ENCODE data around the gene PIP5K1B. TPM values are rescaled to one million over a fixed set of nuclear protein-coding genes. Genes with fewer than 3 reads are reported as not detected.
A peak's percentile ranks its signal among the peaks of the same experiment; 100 is the strongest.

The PIP5K1B gene, protein sequence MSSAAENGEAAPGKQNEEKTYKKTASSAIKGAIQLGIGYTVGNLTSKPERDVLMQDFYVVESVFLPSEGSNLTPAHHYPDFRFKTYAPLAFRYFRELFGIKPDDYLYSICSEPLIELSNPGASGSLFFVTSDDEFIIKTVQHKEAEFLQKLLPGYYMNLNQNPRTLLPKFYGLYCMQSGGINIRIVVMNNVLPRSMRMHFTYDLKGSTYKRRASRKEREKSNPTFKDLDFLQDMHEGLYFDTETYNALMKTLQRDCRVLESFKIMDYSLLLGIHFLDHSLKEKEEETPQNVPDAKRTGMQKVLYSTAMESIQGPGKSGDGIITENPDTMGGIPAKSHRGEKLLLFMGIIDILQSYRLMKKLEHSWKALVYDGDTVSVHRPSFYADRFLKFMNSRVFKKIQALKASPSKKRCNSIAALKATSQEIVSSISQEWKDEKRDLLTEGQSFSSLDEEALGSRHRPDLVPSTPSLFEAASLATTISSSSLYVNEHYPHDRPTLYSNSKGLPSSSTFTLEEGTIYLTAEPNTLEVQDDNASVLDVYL
- total RNA-seq (10 to 100 TPM in 1 of 2 donors, under 1 TPM in 1; 0.33 to 30.9 TPM), polyA plus RNA-seq (under 1 TPM; 0.09 to 0.24 TPM)

DNA sequence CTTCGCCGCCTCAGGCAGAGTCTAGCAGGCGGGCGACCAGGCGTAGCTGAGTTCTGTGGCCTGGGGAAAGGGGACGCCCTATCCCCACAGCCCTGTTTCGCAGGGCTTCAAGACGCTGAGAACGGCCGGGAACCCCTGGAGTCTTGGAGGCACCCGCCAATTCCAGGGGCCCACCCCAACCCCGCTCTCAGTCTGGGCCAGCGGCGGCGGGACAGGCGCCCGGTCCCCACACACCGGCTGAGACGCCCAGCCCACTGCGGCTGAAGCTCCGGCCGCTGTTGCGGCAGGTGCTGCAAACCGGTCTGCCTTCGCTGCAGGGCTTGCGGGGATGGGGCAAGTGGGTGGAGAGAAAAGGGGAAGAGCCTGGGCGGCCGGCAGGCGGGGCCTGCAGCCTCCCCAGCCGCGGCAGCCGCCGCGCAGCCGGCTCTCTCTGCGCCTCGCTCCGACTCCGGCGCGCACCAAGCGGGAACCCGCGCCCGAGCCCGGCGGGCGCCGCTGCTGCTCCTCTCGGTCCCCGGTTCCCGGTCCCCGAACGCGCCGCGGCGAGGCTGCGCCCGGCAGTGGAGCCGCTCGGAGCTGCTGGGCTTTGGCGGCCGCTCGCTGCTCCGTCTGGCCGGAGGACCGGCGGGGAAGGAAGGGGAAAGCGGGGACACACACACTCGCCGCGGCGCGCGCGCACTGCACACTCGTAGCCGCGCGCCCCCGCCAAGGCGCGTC is at the start of gene PIP5K1B:
PIP5K1B (plus strand) TSS at position 427 of the 717 bp plus-strand sequence. CDS start 117,375 bp downstream, outside the sequence.
- TF ChIP-seq FOXA1 (IDR thresholded peaks at IDR 0.05) (no peak), NR2F2 (IDR thresholded peaks at IDR 0.05) (no peak), RAD21 (IDR thresholded peaks at IDR 0.05) (no peak), SP1 (IDR thresholded peaks at IDR 0.05) (no peak), FOXA2 (IDR thresholded peaks at IDR 0.05) (no peak), EGR1 (IDR thresholded peaks at IDR 0.05; ENCODE audit: low read depth in 2 of 2) (no peak), JUND (IDR thresholded peaks at IDR 0.05) (no peak), HNF4A (conservative IDR thresholded peaks at IDR 0.05) (no peak), TAF1 (conservative IDR thresholded peaks at IDR 0.05) (no peak), HNF4G (IDR thresholded peaks at IDR 0.05) (no peak), RXRA (IDR thresholded peaks at IDR 0.05) (no peak), YY1 (IDR thresholded peaks at IDR 0.05) (no peak)
- TF ChIP-seq, protein P1, sequence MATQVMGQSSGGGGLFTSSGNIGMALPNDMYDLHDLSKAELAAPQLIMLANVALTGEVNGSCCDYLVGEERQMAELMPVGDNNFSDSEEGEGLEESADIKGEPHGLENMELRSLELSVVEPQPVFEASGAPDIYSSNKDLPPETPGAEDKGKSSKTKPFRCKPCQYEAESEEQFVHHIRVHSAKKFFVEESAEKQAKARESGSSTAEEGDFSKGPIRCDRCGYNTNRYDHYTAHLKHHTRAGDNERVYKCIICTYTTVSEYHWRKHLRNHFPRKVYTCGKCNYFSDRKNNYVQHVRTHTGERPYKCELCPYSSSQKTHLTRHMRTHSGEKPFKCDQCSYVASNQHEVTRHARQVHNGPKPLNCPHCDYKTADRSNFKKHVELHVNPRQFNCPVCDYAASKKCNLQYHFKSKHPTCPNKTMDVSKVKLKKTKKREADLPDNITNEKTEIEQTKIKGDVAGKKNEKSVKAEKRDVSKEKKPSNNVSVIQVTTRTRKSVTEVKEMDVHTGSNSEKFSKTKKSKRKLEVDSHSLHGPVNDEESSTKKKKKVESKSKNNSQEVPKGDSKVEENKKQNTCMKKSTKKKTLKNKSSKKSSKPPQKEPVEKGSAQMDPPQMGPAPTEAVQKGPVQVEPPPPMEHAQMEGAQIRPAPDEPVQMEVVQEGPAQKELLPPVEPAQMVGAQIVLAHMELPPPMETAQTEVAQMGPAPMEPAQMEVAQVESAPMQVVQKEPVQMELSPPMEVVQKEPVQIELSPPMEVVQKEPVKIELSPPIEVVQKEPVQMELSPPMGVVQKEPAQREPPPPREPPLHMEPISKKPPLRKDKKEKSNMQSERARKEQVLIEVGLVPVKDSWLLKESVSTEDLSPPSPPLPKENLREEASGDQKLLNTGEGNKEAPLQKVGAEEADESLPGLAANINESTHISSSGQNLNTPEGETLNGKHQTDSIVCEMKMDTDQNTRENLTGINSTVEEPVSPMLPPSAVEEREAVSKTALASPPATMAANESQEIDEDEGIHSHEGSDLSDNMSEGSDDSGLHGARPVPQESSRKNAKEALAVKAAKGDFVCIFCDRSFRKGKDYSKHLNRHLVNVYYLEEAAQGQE (IDR thresholded peaks at IDR 0.05): no peak
- TF ChIP-seq, protein P2, sequence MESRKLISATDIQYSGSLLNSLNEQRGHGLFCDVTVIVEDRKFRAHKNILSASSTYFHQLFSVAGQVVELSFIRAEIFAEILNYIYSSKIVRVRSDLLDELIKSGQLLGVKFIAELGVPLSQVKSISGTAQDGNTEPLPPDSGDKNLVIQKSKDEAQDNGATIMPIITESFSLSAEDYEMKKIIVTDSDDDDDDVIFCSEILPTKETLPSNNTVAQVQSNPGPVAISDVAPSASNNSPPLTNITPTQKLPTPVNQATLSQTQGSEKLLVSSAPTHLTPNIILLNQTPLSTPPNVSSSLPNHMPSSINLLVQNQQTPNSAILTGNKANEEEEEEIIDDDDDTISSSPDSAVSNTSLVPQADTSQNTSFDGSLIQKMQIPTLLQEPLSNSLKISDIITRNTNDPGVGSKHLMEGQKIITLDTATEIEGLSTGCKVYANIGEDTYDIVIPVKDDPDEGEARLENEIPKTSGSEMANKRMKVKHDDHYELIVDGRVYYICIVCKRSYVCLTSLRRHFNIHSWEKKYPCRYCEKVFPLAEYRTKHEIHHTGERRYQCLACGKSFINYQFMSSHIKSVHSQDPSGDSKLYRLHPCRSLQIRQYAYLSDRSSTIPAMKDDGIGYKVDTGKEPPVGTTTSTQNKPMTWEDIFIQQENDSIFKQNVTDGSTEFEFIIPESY (IDR thresholded peaks at IDR 0.05): no peak
- TF ChIP-seq, protein P3, sequence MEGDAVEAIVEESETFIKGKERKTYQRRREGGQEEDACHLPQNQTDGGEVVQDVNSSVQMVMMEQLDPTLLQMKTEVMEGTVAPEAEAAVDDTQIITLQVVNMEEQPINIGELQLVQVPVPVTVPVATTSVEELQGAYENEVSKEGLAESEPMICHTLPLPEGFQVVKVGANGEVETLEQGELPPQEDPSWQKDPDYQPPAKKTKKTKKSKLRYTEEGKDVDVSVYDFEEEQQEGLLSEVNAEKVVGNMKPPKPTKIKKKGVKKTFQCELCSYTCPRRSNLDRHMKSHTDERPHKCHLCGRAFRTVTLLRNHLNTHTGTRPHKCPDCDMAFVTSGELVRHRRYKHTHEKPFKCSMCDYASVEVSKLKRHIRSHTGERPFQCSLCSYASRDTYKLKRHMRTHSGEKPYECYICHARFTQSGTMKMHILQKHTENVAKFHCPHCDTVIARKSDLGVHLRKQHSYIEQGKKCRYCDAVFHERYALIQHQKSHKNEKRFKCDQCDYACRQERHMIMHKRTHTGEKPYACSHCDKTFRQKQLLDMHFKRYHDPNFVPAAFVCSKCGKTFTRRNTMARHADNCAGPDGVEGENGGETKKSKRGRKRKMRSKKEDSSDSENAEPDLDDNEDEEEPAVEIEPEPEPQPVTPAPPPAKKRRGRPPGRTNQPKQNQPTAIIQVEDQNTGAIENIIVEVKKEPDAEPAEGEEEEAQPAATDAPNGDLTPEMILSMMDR (IDR thresholded peaks at IDR 0.05; ENCODE audit: low read depth, low read length, missing input control): no peak
- TF ChIP-seq, protein P4, sequence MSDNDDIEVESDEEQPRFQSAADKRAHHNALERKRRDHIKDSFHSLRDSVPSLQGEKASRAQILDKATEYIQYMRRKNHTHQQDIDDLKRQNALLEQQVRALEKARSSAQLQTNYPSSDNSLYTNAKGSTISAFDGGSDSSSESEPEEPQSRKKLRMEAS (IDR thresholded peaks at IDR 0.05): no peak
- DNase-seq (ENCODE audit: low spot score): peak; percentile 83
- H3K36me3 ChIP-seq (ENCODE audit: control insufficient read depth in 4 of 4, insufficient read depth in 3 of 4, low read depth in 1 of 4, low read length in 3 of 4): no peaks in the 10 kb centered on the region
- H3K27me3 ChIP-seq (ENCODE audit: control insufficient read depth in 4 of 4, insufficient read depth in 4 of 4, low read length in 3 of 4): peaks cover 0 to 38% (median 6%) of the 10 kb centered on the region in 4 donors
- peak within 1 kb of the TSS; percentile 5 to 72 (median 59) for H3K4me3 ChIP-seq (ENCODE audit: low read depth in 1 of 3, low read length in 3 of 3)
- H3K9ac ChIP-seq (ENCODE audit: low read depth in 1 of 2, low read length in 2 of 2): no peak within 1 kb of the TSS
- no peaks in the 10 kb centered on the region for H3K9me3 ChIP-seq (ENCODE audit: control insufficient read depth in 4 of 4, low read length in 3 of 4)
- no peak within 1 kb of the TSS for H3K27ac ChIP-seq (ENCODE audit: low read depth in 1 of 2, low read length in 2 of 2)
- H3K4me1 ChIP-seq (ENCODE audit: control insufficient read depth in 4 of 4, insufficient read depth in 4 of 4, low read length in 3 of 4): peaks cover 4 to 20% (median 13%) of the 10 kb centered on the region in 4 donors
- 2% methylated on average over 84 of the region's 84 CpGs for WGBS
